Mesendoderm (in vitro differentiated cells): ENCODE data around the gene JAZF1.
A peak's percentile ranks its signal among the peaks of the same experiment; 100 is the strongest.

Experiments
- DNase-seq: peaks from one replicate; pipeline ENCODE4 v3.0.0; 2013
- H2AK5ac ChIP-seq: 2 replicates; pipeline ENCODE4 v1.6.1; 2013; ENCODE audit warnings: low read length, inconsistent platforms
- H2BK120ac ChIP-seq: 2 replicates; pipeline ENCODE4 v1.6.1; 2013; ENCODE audit warnings: low read depth, mild to moderate bottlenecking, low read length, moderate library complexity, mixed read lengths
- H2BK15ac ChIP-seq: replicated peaks from 2 replicates; pipeline ENCODE4 v1.6.1; 2013; ENCODE audit warnings: low read depth, mild to moderate bottlenecking, moderate library complexity
- H2BK5ac ChIP-seq: 2 replicates; pipeline ENCODE4 v1.6.1; 2013; ENCODE audit warnings: low read length, inconsistent platforms
- H3K18ac ChIP-seq: 2 replicates; pipeline ENCODE4 v1.6.1; 2013; ENCODE audit warnings: mild to moderate bottlenecking, low read length, mixed read lengths
- H3K23ac ChIP-seq: one replicate; pipeline ENCODE4 v1.6.1; 2013; ENCODE audit warnings: low read length
- H3K27ac ChIP-seq: 2 replicates; pipeline ENCODE4 v1.5.1; 2013; ENCODE audit warnings: low read depth, mild to moderate bottlenecking, inconsistent platforms, low read length, moderate library complexity
- H3K27me3 ChIP-seq: 2 replicates; pipeline ENCODE4 v1.6.1; 2013; ENCODE audit warnings: low read length, control low read depth, mild to moderate bottlenecking, inconsistent platforms; ENCODE audit not compliant: insufficient read depth, poor library complexity
- H3K36me3 ChIP-seq: 2 replicates; pipeline ENCODE4 v1.6.1; 2013; ENCODE audit warnings: low read length, inconsistent platforms; ENCODE audit not compliant: control insufficient read depth, insufficient read depth
- H3K4ac ChIP-seq: one replicate; pipeline ENCODE4 v1.6.1; 2013; ENCODE audit warnings: low read depth, mild to moderate bottlenecking, low read length, moderate library complexity
- H3K4me1 ChIP-seq: 2 replicates; pipeline ENCODE4 v1.6.1; 2013; ENCODE audit warnings: low read depth, low read length, inconsistent platforms; ENCODE audit not compliant: control insufficient read depth
- H3K4me2 ChIP-seq: 2 replicates; pipeline ENCODE4 v1.6.1; 2013; ENCODE audit warnings: low read length
- H3K4me3 ChIP-seq: 2 replicates; pipeline ENCODE4 v1.5.1; 2013; ENCODE audit warnings: mild to moderate bottlenecking, low read length
- H3K56ac ChIP-seq: one replicate; pipeline ENCODE4 v1.6.1; 2013; ENCODE audit warnings: low read length
- H3K79me1 ChIP-seq: 2 replicates; pipeline ENCODE4 v1.6.1; 2013; ENCODE audit warnings: low read length, inconsistent platforms
- H3K79me2 ChIP-seq: 2 replicates; pipeline ENCODE4 v1.6.1; 2013; ENCODE audit warnings: mild to moderate bottlenecking, low read length; ENCODE audit not compliant: control insufficient read depth, insufficient read depth
- H3K9ac ChIP-seq: 2 replicates; pipeline ENCODE4 v1.6.1; 2013; ENCODE audit warnings: low read length, inconsistent platforms
- H4K5ac ChIP-seq: one replicate; pipeline ENCODE4 v1.6.1; 2013; ENCODE audit warnings: low read length
- H4K8ac ChIP-seq: one replicate; pipeline ENCODE4 v1.6.1; 2013; ENCODE audit warnings: low read depth, mild to moderate bottlenecking, control low read depth, low read length, moderate library complexity
- WGBS: extraction: QIAGEN DNeasy Blood & Tissue Kit; methylation state at CpG from one replicate; pipeline ENCODE4 v1.1.7; 2013; ENCODE audit warnings: low lambda C conversion rate, missing lambda C conversion rate; ENCODE audit not compliant: insufficient coverage; ENCODE audit errors: extremely low coverage; 5-methylcytosine and 5-hydroxymethylcytosine counted together

JAZF1 gene

DNA sequence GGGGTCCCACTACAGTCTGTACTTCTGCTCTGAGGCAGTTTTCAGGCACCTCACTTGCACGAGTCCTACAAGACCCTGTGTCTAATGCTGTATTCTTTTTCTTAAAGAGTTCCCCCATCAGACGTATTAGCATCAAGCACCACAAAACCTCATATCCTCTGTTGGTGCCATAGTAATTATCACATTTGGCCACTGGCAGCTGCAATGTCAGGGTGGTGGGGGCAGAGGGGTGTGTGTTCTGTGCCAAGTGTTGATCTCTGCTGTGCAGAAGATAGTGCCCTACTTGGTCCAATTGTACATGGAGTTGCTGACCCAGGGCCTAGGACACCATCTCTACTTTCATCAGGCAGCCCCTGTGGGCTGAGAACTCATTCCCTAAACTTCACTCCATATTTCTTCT lies 20.0 kb upstream of the JAZF1 start:
- H3K27me3 ChIP-seq, result no peaks in the 10 kb centered on the region
- no peak overlapping the region for H3K4me2 ChIP-seq
- H3K56ac ChIP-seq, result no peak overlapping the region
- no peak overlapping the region for H4K5ac ChIP-seq
- peaks cover 2% of the 10 kb centered on the region for H3K4me1 ChIP-seq
- no peak overlapping the region for H3K9ac ChIP-seq
- no peak overlapping the region for H3K4me3 ChIP-seq
- H3K79me2 ChIP-seq, result no peaks in the 10 kb centered on the region
- H2BK15ac ChIP-seq, result no peak overlapping the region
- H2AK5ac ChIP-seq, result no peak overlapping the region
- H3K4ac ChIP-seq, result no peak overlapping the region
- H3K79me1 ChIP-seq, result no peaks in the 10 kb centered on the region
- no peak overlapping the region for H3K23ac ChIP-seq
- no peaks in the 10 kb centered on the region for H3K36me3 ChIP-seq
- H2BK120ac ChIP-seq, result no peak overlapping the region
- DNase-seq, result no peak
- no peak overlapping the region for H2BK5ac ChIP-seq
- no peak overlapping the region for H4K8ac ChIP-seq
- WGBS, result no CpG with 5 or more reads among the region's 2 CpGs
- no peak overlapping the region for H3K27ac ChIP-seq
- no peak overlapping the region for H3K18ac ChIP-seq

DNA sequence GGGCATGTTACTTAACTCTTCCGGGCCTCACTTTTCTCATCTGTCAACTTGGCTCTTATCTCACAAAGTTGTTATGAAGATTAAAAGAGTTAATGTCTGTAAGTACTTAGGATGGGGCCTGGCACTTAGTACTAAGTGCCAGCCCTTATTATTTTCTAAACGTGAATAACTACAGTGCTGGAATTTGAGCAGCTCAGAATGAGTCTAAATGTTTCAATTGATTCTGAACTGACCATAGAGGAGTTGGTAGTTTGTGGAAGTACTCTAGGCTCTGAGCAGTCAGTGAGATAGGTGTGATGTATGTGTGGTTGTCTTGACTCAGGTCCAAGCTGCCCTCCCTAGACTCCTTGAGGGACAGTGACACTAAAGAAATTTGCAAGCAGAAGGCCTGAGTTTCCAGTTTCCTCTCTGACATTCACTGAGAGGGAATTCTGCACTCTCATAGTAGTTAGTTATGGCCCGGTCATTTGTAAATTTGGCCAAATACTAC lies 18.5 kb upstream of the JAZF1 start:
- H3K27me3 ChIP-seq, result no peaks in the 10 kb centered on the region
- no peak overlapping the region for H2BK15ac ChIP-seq
- no peak for DNase-seq
- no peak overlapping the region for H4K8ac ChIP-seq
- H3K56ac ChIP-seq, result no peak overlapping the region
- H2BK120ac ChIP-seq, result no peak overlapping the region
- no peak overlapping the region for H3K9ac ChIP-seq
- no peak overlapping the region for H4K5ac ChIP-seq
- H3K79me1 ChIP-seq, result no peaks in the 10 kb centered on the region
- H3K27ac ChIP-seq, result no peak overlapping the region
- no peak overlapping the region for H3K18ac ChIP-seq
- H3K36me3 ChIP-seq, result no peaks in the 10 kb centered on the region
- H3K4me1 ChIP-seq, result peaks cover 2% of the 10 kb centered on the region
- H3K23ac ChIP-seq, result no peak overlapping the region
- H2AK5ac ChIP-seq, result no peak overlapping the region
- H3K4me3 ChIP-seq, result no peak overlapping the region
- H3K4me2 ChIP-seq, result no peak overlapping the region
- WGBS, result no CpG with 5 or more reads among the region's 3 CpGs
- no peaks in the 10 kb centered on the region for H3K79me2 ChIP-seq
- H2BK5ac ChIP-seq, result no peak overlapping the region
- no peak overlapping the region for H3K4ac ChIP-seq

DNA sequence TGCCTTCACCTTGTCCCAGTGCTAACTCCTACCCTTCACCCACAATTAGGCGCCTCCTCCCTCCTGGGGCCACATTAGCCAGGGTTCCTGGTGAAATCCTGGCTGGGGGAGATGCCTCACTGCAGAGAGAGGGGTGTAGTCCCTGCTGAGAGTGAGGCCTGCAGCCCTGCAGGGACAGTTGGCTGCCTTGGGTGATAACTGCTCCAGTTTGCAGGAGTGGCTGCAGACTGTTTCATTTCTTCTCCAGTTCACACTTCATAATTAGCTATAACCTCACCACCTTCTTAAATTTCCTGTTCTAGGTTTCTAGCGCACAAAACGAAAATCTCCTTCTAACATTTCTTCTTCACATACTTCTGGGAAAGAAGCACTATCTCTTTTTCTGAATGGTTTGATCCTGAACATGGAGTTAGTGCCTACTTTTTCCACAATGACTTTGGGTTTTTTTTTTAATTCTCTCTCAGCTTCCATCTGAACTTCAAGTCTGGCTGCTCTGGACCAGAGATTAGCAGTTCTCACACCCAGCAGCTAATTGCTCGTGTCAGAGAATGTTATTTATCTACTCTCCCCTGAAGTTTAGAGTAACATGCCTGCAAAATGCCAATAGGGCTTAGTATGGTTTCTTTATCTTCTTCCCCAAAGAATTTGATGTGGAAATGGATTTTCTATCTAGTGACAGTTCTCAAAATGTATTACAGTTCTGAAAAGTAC lies 15.5 kb upstream of the JAZF1 start:
- peaks cover 2% of the 10 kb centered on the region for H3K4me1 ChIP-seq
- no CpG with 5 or more reads among the region's 4 CpGs for WGBS
- no peak overlapping the region for H2BK120ac ChIP-seq
- H4K5ac ChIP-seq, result no peak overlapping the region
- H3K27ac ChIP-seq, result no peak overlapping the region
- H3K18ac ChIP-seq, result no peak overlapping the region
- no peak overlapping the region for H3K9ac ChIP-seq
- no peak overlapping the region for H3K4ac ChIP-seq
- no peak overlapping the region for H2BK5ac ChIP-seq
- H2AK5ac ChIP-seq, result no peak overlapping the region
- H3K79me1 ChIP-seq, result no peaks in the 10 kb centered on the region
- no peak overlapping the region for H3K4me2 ChIP-seq
- no peak overlapping the region for H3K23ac ChIP-seq
- no peaks in the 10 kb centered on the region for H3K27me3 ChIP-seq
- no peaks in the 10 kb centered on the region for H3K79me2 ChIP-seq
- peak; percentile 70 for DNase-seq
- no peaks in the 10 kb centered on the region for H3K36me3 ChIP-seq
- H4K8ac ChIP-seq, result no peak overlapping the region
- no peak overlapping the region for H3K4me3 ChIP-seq
- no peak overlapping the region for H3K56ac ChIP-seq
- H2BK15ac ChIP-seq, result no peak overlapping the region

DNA sequence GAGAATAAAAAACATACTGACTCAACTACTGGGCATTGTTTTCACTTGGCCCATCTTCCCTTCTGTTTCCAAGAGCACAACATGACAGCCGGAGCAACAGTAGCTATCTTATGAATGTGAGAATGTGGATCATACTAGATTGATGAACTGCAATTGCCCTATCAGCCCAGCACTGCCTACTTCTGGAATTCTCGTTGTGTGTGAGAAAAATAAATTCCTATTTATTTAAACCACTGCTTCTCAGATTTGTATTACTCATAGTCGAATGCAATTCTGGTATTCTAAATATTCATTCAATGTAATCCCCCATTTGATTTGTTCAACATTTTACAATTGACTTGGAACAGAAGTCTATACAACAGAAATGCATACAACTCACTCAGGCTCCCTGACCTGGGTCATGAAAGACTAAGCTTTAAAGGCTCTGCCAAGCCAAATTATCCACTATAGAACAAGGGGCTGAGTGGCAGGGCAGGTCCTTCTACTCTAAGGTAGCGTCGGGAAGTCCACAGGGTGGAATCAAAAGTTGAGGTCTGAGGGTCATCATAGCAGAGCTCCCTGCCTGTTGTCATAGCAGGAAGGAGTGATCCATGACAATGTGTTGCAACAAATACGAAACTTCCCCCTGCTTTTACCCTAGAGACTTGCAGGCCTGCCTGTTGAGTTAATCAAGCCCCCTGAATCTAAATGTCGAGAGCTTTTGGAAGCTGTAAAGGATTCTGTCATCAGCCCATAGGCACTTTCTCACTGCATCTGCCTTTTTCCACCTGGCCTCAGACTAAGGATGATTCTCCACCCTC lies 12.4 kb upstream of the JAZF1 start:
- Histone ChIP-seq H3K4me1 (peaks cover 5% of the 10 kb centered on the region), H3K4ac (no peak overlapping the region), H4K5ac (no peak overlapping the region), H3K79me2 (no peaks in the 10 kb centered on the region), H4K8ac (no peak overlapping the region), H2BK120ac (no peak overlapping the region), H2BK5ac (no peak overlapping the region), H3K23ac (no peak overlapping the region), H2BK15ac (no peak overlapping the region), H3K36me3 (no peaks in the 10 kb centered on the region), H3K27ac (no peak overlapping the region), H3K18ac (no peak overlapping the region), H3K27me3 (no peaks in the 10 kb centered on the region), H3K56ac (no peak overlapping the region), H3K4me2 (no peak overlapping the region), H3K9ac (no peak overlapping the region), H2AK5ac (no peak overlapping the region), H3K79me1 (no peaks in the 10 kb centered on the region), H3K4me3 (no peak overlapping the region)
- DNase-seq, result no peak
- no CpG with 5 or more reads among the region's 7 CpGs for WGBS

DNA sequence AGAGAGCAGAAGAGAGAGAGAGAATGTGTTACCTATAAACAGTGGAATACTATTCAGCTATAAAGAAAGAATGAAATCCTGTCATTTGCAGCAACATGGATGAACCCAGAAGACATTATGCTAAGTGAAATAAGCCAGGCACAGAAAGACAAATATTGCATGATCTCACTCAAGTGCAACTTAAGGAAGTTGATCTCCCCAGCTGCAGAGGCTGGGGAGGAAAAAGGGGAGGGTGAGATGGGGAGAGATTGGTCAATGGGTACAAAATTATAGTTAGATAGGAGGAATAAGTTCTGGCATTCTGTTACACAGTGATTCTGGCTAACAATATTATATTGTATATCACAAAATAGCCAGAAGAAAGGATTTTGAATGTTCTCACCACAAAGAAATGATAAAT lies 11.2 kb upstream of the JAZF1 start:
- Histone ChIP-seq H3K18ac (no peak overlapping the region), H3K4me2 (no peak overlapping the region), H3K4me1 (peaks cover 5% of the 10 kb centered on the region), H3K4me3 (no peak overlapping the region), H3K4ac (no peak overlapping the region), H3K27ac (no peak overlapping the region), H2AK5ac (no peak overlapping the region), H4K5ac (no peak overlapping the region), H3K23ac (no peak overlapping the region), H4K8ac (no peak overlapping the region), H3K36me3 (no peaks in the 10 kb centered on the region), H3K79me1 (no peaks in the 10 kb centered on the region), H3K56ac (no peak overlapping the region), H2BK5ac (no peak overlapping the region), H2BK15ac (no peak overlapping the region), H3K27me3 (no peaks in the 10 kb centered on the region), H2BK120ac (no peak overlapping the region), H3K79me2 (no peaks in the 10 kb centered on the region), H3K9ac (no peak overlapping the region)
- DNase-seq, result no peak
